ENCODE results near the gene ZNF774. TPM values are rescaled to one million over a fixed set of nuclear protein-coding genes. Genes with fewer than 3 reads are reported as not detected.
A peak's percentile ranks its signal among the peaks of the same experiment; 100 is the strongest.

The ZNF774 gene
- total and polyA plus RNA-seq, 2 of the 8 experiments (the other 6 are each of a cell fraction or from before 2014, with no cell fraction given) = 0.82 to 2.6 TPM

GRCh38 chr15:90388462-90389380 lies 36.6 kb downstream of the ZNF774 start:
- Histone ChIP-seq H2BK15ac (ENCODE audit: low read length) (no peak overlapping the region), H4K20me1 (replicated peaks in 1 of 2; ENCODE audit: control insufficient read depth in 1 of 2, insufficient read depth in 2 of 2, low read length in 2 of 2) (no peaks in the 10 kb centered on the region), H3K14ac (ENCODE audit: insufficient read length) (no peak overlapping the region), H3K23me2 (ENCODE audit: low read depth, low read length) (peaks cover 2% of the 10 kb centered on the region; the same call in 1 of the 2 replicates), H3K4me1 (replicated peaks in 1 of 4; ENCODE audit: control insufficient read depth in 3 of 4, insufficient read depth in 4 of 4, low read length in 3 of 4) (peaks cover 7 to 22% (median 14%) of the 10 kb centered on the region in 4 experiments), H3K4me3 (ENCODE audit: extremely low read depth in 1 of 4, insufficient read depth in 2 of 4, low read depth in 3 of 4, low read length in 4 of 4) (peak overlapping the region; percentile 55 to 88 (median 84)), H3K27me3 (replicated peaks in 1 of 4; ENCODE audit: control insufficient read depth in 3 of 4, extremely low read depth in 1 of 4, insufficient read depth in 3 of 4, low read length in 3 of 4) (no peaks in the 10 kb centered on the region), H3K18ac (ENCODE audit: extremely low read depth, low read length) (peak overlapping the region; percentile 55), H3K9me3 (ENCODE audit: insufficient read depth in 2 of 2, low read depth in 1 of 2, low read length in 1 of 2) (no peaks in the 10 kb centered on the region), H3K23ac (ENCODE audit: insufficient read length) (no peak overlapping the region), H2AFZ (ENCODE audit: low read length) (no peak overlapping the region), H2BK120ac (replicated peaks; ENCODE audit: low read depth, low read length) (no peak overlapping the region), H3K56ac (replicated peaks; ENCODE audit: insufficient read length, low read depth, low read length) (no peak overlapping the region), H3K79me1 (ENCODE audit: low read depth, low read length) (no peaks in the 10 kb centered on the region), H2BK12ac (ENCODE audit: low read depth, low read length) (peak overlapping the region; percentile 7; the same call in 1 of the 2 replicates), H3K79me2 (ENCODE audit: control insufficient read depth in 1 of 2, insufficient read depth in 2 of 2, low read length in 2 of 2) (peaks cover 5 to 39% of the 10 kb centered on the region in 2 experiments; a peak in 3 of 4 replicates), H4K91ac (replicated peaks; ENCODE audit: insufficient read length, low read length) (no peak overlapping the region), H4K8ac (ENCODE audit: extremely low read depth, insufficient read depth, low read length) (peak overlapping the region; percentile 94; the same call in 1 of the 2 replicates), H3K9ac (replicated peaks in 1 of 4; ENCODE audit: extremely low read depth in 1 of 4, low read depth in 3 of 4, low read length in 3 of 4) (peak overlapping the region; percentile 50 to 84 (median 66); a peak in 6 of 7 replicates), H3K36me3 (ENCODE audit: control insufficient read depth in 2 of 4, insufficient read depth in 4 of 4, low read length in 3 of 4) (peaks cover 0 to 6% (median 0%) of the 10 kb centered on the region in 4 experiments; a peak in 1 of 8 replicates), H3K27ac (ENCODE audit: low read depth, low read length) (peak overlapping the region; percentile 62; the same call in 1 of the 2 replicates), H2BK20ac (ENCODE audit: low read length) (no peak overlapping the region), H4K5ac (ENCODE audit: insufficient read length, low read depth, low read length) (peak overlapping the region; percentile 48), H3K4ac (replicated peaks; ENCODE audit: insufficient read length, low read depth, low read length) (no peak overlapping the region), H3K4me2 (ENCODE audit: insufficient read depth in 1 of 2, low read depth in 2 of 2, low read length in 2 of 2) (peak overlapping the region; percentile 72 to 90), H2BK5ac (ENCODE audit: low read depth, low read length) (no peak overlapping the region; the same call in none of the 2 replicates), H2AK5ac (ENCODE audit: low read depth, low read length) (no peak overlapping the region)
- no peak for FAIRE-seq
- ChIA-PET CTCF (ENCODE audit: partially characterized antibody) (interaction anchor here (0.6 to 2.0 kb wide), 4 partner anchors 11 to 119 kb away, joined by 4 to 8 read pairs (median 4); no protein-coding TSS in a partner anchor), POLR2A (ENCODE audit: partially characterized antibody) (interaction anchor here (0.7 to 2.4 kb wide), 10 partner anchors 10 to 37 kb away, joined by 3 to 15 read pairs (median 6); partner anchors contain the start of gene ZNF774)
- no peak for TF ChIP-seq NRF1 (IDR thresholded peaks at IDR 0.05; ENCODE audit: low read depth, low read length)
- TF ChIP-seq POLR2A (IDR thresholded peaks at IDR 0.05; ENCODE audit: control extremely low read depth in 1 of 2, low read depth in 2 of 2, low read length in 2 of 2) = 0 out of 3 replicates have a peak, but pooled peaks of 1 of the 2 experiments have one; percentile 13
- TF ChIP-seq SIN3A (conservative IDR thresholded peaks at IDR 0.05 in 1 of 2, IDR thresholded peaks at IDR 0.05 in 1 of 2; ENCODE audit: low read depth in 1 of 2, low read length in 2 of 2) = peak in 1 of 2 experiments; percentile 52; a peak in 1 of 4 replicates
- 0 out of 4 replicates have a peak, but pooled peaks of 1 of the 2 experiments have one; percentile 28 for TF ChIP-seq HDAC2 (IDR thresholded peaks at IDR 0.05; ENCODE audit: borderline replicate concordance in 1 of 2, low read depth in 2 of 2, low read length in 2 of 2)
- WGBS, 2 experiments (ENCODE audit: extremely low coverage in 1 of 2, insufficient coverage in 1 of 2, insufficient read length in 1 of 2, insufficient replicate concordance in 2 of 2, low coverage in 1 of 2, low lambda C conversion rate in 2 of 2, missing lambda C conversion rate in 1 of 2) = 14% methylated on average over 15 of the region's 52 CpGs; no CpG with 5 or more reads in 1 of the 2 experiments
- DNase-seq (ENCODE audit: low read depth in 1 of 2, low spot score in 2 of 2) = peak in 1 of 2 experiments; percentile 73

All from H1 (cell line).